ENCODE results near the gene CEP68. TPM values are rescaled to one million over a fixed set of nuclear protein-coding genes. Genes with fewer than 3 reads are reported as not detected.
A peak's percentile ranks its signal among the peaks of the same experiment; 100 is the strongest.

The CEP68 gene
- total RNA-seq, 1 experiment from 2014 or later, result 14.0 TPM

GRCh38 chr2:65030476-65031332 lies 25.5 kb upstream of the CEP68 start:
- H3K27me3 Mint-ChIP-seq (ENCODE audit: insufficient read depth, unreplicated experiment), result no peaks in the 10 kb centered on the region
- no peak for TF ChIP-seq CTCF (IDR thresholded peaks at IDR 0.05; ENCODE audit: insufficient read depth in 1 of 2, low read depth in 1 of 2, low read length in 1 of 2, severe bottlenecking in 1 of 2, unreplicated experiment in 1 of 2)
- Histone ChIP-seq H3K36me3 (ENCODE audit: control insufficient read depth, insufficient read depth, low read length) (no peaks in the 10 kb centered on the region; the same call in 1 of the 2 replicates), H3K27me3 (replicated peaks; ENCODE audit: control insufficient read depth, insufficient read depth, low read length) (no peaks in the 10 kb centered on the region), H3K4me1 (peaks cover 25% of the 10 kb centered on the region), H3K4me3 (ENCODE audit: low read depth, low read length) (no peak overlapping the region), H3K9me3 (no peaks in the 10 kb centered on the region)
- CTCF ChIA-PET, result interaction anchor here (1.0 to 1.1 kb wide), 2 partner anchors 34 to 113 kb away, joined by 4 to 5 read pairs; no protein-coding TSS in a partner anchor
- peaks cover 6% of the 10 kb centered on the region for H3K36me3 Mint-ChIP-seq (ENCODE audit: insufficient read depth, unreplicated experiment)
- no peak overlapping the region for H3K4me3 Mint-ChIP-seq (ENCODE audit: unreplicated experiment)
- POLR2A ChIA-PET, result no interaction called here
- DNase-seq, result no peak
- peak overlapping the region; percentile 70 for H3K27ac Mint-ChIP-seq (ENCODE audit: unreplicated experiment)
- BruUV-seq (replicated peaks), result no TSS peak
- peaks cover 22% of the 10 kb centered on the region for H3K4me1 Mint-ChIP-seq (ENCODE audit: low read depth, unreplicated experiment)
- intact Hi-C loops (cut with micrococcal nuclease; ENCODE audit: unreplicated experiment), result loop anchor here (5.0 kb wide), 1 partner anchor 43 kb away; the partner anchor contains the start of gene SLC1A4
- H3K9me3 Mint-ChIP-seq (ENCODE audit: unreplicated experiment), result no peaks in the 10 kb centered on the region

DNA sequence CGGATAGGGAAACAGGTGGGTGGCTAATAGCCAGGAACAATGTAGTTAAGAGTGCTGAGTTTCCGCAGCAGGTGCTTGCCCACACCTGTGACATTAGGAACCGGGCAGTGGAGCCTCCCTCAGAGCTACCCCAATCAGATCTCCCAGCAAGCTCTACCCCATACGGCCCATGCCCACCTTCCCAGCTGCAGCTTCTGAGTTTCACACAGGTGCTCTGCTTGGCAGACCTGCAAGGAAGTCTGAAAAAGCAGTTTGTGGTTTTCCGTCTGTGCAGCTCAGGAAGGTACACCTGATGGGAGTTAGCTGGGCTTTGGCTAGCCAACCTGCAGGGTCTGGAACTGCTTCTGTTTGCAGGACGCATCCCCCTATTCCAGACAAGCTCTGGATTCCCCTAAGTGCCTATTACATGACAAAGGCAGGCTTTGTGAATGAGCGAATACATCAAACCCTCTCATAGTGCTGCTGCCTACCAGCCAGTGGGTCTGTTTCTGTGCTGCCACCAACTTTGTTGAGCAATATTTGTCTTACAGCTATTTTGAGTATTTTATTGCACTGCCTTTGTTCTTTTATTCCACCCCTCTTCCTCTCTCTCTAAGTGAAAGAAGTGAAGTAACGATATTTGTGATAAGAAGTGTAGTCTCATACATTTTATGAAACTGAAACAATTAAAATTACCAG lies 24.7 kb upstream of the CEP68 start:
- intact Hi-C loops (cut with micrococcal nuclease; ENCODE audit: unreplicated experiment), result loop anchor here (5.0 kb wide), 1 partner anchor 44 kb away; the partner anchor contains the start of gene SLC1A4
- H3K4me1 Mint-ChIP-seq (ENCODE audit: low read depth, unreplicated experiment), result peaks cover 15% of the 10 kb centered on the region

More for the DNA sequence above, 24.7 kb upstream of the CEP68 start:
- Histone ChIP-seq H3K27me3 (replicated peaks; ENCODE audit: control insufficient read depth, insufficient read depth, low read length) (no peaks in the 10 kb centered on the region), H3K4me1 (peaks cover 17% of the 10 kb centered on the region), H3K4me3 (ENCODE audit: low read depth, low read length) (no peak overlapping the region), H3K9me3 (no peaks in the 10 kb centered on the region), H3K36me3 (ENCODE audit: control insufficient read depth, insufficient read depth, low read length) (no peaks in the 10 kb centered on the region; the same call in 1 of the 2 replicates)
- no TSS peak for BruUV-seq (replicated peaks)
- Mint-ChIP-seq H3K36me3 (ENCODE audit: insufficient read depth, unreplicated experiment) (peaks cover 6% of the 10 kb centered on the region), H3K4me3 (ENCODE audit: unreplicated experiment) (peak overlapping the region; percentile 49), H3K9me3 (ENCODE audit: unreplicated experiment) (no peaks in the 10 kb centered on the region), H3K27ac (ENCODE audit: unreplicated experiment) (peak overlapping the region; percentile 70), H3K27me3 (ENCODE audit: insufficient read depth, unreplicated experiment) (no peaks in the 10 kb centered on the region)
- DNase-seq, result peak in 1 of 2 experiments; percentile 34
- POLR2A ChIA-PET, result interaction anchor here (0.6 to 0.7 kb wide), 2 partner anchors 25 to 114 kb away, joined by 3 to 6 read pairs; partner anchors contain the start of gene CEP68
- TF ChIP-seq CTCF (IDR thresholded peaks at IDR 0.05; ENCODE audit: insufficient read depth in 1 of 2, low read depth in 1 of 2, low read length in 1 of 2, severe bottlenecking in 1 of 2, unreplicated experiment in 1 of 2), result no peak
- CTCF ChIA-PET, result interaction anchor here (1.0 to 1.1 kb wide), 2 partner anchors 35 to 114 kb away, joined by 4 to 5 read pairs; no protein-coding TSS in a partner anchor

Measured in Caco-2 (cell line).